Dermis blood vessel endothelial cell (primary cell): ENCODE data around the gene NDOR1. TPM values are rescaled to one million over a fixed set of nuclear protein-coding genes. Genes with fewer than 3 reads are reported as not detected.

ENCODE experiments used
- DNase-seq: peaks from one replicate; pipeline ENCODE4 v3.0.0; 2010
- total RNA-seq: library from RNA; depleted of rRNA; stranded (reverse); fragments of >200 nt; gene quantifications from 2 replicates; pipeline ENCODE4 v1.2.3, GENCODE V29; 2014

Gene NDOR1
- total RNA-seq, result 3.4 and 5.8 TPM in 2 replicates

GRCh38 chr9:137205126-137206069 lies at the start of gene NDOR1, which contains the start of gene TMEM203:
Gene NDOR1, plus strand, starts transcription at chr9:137205700. Its CDS starts 78 bp downstream, at chr9:137205778.
Gene TMEM203, minus strand, starts transcription at chr9:137205648. Its CDS starts 234 bp downstream, at chr9:137205414.
- peak; percentile 91 for DNase-seq

DNA sequence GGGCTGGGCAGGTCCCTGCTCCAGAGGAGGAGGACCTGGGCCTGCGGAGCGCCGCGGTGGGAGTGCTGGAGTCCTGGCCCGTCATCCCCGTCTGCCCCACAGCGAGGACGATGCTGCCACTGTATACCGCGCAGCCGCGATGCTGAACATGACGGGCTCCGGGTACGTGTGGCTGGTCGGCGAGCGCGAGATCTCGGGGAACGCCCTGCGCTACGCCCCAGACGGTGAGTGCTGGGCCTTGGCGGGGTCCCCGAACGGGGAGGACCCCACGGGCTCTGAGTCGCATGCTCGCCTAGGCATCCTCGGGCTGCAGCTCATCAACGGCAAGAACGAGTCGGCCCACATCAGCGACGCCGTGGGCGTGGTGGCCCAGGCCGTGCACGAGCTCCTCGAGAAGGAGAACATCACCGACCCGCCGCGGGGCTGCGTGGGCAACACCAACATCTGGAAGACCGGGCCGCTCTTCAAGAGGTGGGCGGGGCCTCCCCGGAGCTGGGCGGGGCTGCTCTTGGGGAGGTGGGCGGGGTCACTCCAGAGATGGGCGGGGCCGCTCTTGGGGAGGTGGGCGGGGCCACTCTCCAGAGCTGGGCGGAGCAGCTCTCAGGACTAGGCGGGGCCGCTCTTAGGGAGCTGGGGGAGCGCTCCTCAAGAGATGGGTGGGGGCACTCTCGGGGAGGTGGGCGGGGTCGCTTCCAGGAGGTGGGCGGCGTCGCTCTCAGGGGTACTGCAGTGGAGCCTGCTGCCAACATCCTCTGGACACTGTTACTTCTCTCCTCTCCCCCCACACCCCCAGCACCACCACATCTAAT lies 48.7 kb upstream of the NDOR1 start:
- peak; percentile 56 for DNase-seq

DNA sequence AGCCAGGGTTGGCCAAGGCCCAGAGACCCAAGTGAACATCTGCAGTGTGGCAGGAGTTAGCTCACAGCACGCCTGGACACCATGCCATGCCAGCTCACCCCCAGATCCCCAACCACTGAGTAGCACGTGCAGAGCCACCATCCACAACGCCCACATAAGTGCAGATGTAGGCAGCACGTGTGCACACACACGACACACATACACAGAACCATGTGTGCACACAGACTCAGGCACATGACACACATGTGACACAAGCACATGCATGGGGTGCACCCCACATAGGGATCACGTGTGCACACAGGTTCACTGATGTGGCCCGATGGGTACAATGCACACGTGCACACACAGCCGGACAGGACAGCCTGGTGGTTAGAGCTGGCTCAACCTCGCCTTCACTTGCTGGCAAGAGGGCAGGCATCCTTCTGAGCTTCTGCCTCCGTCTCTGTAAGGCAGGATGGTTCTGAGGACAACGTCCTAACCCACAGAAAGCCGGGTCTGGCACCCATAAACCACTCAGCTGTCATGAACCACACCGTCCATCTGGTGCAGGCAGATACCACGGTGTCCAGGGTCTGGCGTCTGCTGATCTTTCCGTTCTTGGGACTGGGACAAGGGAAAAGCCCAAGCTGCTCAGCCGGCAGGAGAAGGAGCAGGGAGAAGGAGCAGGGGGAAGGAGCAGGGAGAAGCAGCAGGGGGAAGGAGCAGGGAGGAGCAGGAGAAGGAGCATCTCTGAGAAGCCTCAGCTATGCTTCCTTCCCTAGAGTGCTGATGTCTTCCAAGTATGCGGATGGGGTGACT lies 47.7 kb upstream of the NDOR1 start:
- no peak for DNase-seq

GRCh38 chr9:137158625-137159024 lies 46.9 kb upstream of the NDOR1 start:
- DNase-seq, result no peak

DNA sequence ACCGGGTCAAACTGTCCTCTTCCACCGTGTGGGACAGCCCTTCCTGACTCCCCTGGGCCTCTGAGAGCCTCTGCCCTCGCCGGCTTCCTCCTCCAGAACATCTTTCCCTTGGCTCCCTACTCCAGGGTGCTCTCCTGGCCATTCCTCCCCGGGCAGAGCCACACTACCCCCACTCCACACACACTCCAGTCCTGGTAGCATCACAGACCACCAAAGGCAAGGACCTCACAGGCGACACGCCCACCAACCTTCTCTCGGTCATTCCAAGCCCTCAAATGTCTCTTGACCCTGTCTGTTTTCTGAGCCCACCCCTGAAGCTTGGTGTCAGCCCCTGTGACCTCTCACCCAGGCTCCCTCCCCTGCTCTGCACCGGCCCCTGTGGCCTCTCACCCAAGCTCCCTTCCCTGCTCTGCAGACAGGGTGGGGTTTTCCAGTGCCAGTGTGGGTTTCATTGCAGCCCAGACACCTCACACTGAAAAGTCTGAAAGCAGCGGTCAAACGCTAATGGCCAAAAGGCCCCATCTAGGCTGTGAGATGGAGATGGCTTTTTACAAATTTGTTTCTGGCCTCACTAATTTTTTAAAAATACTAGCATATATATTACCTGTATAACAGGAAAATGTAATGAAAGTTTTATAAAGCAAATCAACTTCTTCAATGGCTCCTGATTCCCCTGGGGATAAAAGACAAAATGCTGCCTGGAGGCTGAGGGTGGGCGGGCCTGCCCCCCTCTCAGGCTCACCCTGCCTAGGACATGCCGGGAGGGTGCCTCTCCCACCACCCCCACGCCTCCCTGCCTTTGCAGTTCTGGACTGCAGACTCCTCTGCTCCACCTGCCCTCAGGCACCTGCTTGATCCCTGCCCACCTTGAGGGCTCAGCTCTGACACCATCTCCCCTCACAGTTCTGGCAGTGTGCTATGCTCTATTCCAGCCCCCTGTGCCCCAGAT lies 46.1 kb upstream of the NDOR1 start:
- DNase-seq, result no peak

DNA sequence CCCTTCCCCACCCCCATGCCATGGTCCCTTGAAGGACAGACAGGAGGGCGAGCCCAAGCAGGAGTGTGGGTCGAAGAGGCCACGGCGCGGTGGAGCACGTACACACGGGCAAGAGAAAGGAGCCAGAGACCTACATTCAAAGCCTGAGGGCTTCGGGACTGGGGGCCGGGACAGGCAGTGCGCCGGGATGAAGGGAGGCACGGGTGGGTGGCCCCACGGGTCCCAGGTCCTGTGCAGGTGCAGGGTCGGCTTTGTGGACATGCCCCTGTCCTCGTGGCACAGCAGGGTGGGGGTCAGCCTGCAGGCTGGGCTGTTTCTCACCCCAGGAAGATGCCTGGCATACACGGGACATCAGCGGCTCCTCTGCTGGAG lies 45.5 kb upstream of the NDOR1 start:
- no peak for DNase-seq

DNA sequence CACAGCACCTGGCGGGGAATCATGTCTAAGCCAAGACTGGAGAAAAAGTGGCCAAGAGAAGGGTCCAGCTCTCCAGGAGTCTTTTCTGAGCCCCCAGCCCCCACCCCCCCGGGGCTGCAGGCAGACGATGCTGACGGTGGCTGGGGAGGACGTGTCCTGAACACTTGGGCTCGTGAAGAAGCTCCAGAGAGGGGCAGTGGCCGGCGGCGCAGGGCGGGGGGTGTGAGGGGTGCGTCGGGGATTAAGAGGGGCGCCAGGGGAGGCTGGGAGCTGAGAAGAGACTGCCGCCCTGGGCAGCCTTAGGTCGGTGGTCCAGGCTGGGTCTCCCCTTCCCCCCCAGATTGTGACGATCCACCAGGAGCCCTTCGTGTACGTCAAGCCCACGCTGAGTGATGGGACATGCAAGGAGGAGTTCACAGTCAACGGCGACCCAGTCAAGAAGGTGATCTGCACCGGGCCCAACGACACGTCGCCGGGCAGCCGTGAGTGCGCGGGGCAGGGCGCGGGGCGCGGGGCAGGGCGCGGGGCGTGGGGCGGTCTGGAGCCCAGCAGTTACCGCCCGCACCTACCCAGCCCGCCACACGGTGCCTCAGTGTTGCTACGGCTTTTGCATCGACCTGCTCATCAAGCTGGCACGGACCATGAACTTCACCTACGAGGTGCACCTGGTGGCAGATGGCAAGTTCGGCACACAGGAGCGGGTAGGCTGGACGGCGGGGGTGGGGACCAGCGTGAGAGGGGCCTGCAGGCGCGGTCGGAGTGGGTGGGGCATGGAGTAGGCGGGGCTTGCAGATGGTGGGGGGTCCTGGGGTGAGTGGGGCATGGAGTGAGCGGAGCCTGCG lies 44.6 kb upstream of the NDOR1 start:
- DNase-seq, result no peak

DNA sequence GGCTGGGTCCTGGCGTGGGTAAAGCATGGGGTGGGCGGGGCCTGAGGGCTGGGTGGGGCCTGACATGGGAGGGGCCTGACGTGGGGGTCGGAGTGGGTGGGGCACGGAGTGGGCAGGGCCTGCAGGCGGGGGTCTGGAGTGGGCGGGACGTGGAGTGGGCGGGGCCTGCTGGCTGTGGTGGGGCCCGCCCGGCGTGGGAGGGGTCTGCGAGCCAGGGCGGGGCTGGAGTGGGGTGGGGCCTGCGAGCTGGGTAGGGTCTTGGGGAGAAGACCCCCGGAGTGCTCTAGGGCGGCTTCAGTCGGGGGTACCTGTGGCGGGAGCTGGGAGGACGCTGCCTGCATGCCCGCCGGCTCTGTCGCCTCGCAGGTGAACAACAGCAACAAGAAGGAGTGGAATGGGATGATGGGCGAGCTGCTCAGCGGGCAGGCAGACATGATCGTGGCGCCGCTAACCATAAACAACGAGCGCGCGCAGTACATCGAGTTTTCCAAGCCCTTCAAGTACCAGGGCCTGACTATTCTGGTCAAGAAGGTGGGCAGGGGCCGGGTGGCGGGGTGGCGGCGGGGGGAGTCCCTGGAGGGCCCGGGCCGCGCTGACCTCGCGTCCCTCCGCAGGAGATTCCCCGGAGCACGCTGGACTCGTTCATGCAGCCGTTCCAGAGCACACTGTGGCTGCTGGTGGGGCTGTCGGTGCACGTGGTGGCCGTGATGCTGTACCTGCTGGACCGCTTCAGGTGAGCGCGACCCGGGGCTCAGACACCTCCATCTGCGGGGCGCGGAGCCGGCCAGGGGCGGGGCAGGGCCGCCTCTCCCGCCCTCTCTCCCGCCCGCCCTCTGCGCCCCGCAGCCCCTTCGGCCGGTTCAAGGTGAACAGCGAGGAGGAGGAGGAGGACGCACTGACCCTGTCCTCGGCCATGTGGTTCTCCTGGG lies 43.7 kb upstream of the NDOR1 start:
- DNase-seq, result no peak

- peak; percentile 26 for DNase-seq
These were observed 42.8 kb upstream of the NDOR1 start for GRCh38 chr9:137162505-137163364.

DNA sequence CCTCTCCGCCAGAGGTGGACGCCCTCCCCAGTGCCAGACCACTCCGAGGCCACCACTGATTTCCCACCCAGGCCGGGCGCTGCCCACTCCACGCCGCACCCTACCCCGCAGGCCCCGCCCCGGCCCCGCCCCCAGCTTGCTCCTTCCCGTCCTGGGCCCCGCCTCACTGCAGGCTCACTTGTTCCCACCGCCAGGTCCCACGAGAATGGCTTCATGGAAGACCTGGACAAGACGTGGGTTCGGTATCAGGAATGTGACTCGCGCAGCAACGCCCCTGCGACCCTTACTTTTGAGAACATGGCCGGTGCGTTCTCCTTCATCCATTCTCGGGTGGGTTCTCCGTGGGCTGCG lies 42.2 kb upstream of the NDOR1 start:
- peak; percentile 19 for DNase-seq

GRCh38 chr9:137163805-137164204 lies 41.7 kb upstream of the NDOR1 start:
- DNase-seq, result no peak

DNA sequence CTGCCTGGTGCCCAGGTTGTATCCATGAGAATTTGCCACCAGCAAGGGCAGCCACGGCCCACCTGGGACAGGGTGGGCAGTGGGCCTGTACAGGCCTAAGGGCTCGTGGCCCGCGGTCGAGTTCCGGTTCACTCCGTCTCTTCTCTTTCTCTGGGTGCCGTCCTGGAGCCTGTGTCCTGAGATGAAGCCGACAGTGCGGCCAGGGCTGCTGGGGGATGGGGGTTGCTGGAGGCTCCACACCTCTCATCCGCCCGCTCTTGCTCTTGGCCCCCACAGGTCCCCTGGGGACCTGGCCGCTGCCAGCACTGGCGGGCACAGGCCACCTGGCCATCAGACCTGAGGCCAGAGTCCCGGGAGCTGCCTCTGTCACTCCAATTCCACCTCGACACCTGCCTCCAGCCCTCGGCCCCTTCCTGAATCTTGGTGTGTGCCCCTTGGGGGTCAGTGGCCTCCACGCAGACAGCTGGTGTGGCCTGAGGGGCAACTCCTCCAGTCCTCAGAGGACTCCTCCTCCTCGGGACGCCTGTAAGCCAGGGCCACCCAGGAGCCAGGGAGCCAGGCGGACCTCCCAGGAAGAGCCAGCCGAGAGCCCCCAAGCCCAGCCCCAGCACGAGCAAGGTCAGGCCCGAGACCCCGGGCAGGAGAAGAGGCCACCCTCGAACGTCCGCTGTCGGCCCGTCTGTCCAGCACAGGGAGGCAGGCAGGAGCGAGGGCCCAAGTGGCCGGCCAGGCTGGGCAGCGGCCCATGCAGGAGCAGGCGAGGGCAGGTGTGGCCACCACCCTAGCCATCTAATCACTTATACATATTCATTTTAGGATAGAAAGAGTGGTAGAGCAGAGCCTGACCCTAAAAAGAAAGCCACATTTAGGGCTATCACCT lies 40.9 kb upstream of the NDOR1 start:
- no peak for DNase-seq

DNA sequence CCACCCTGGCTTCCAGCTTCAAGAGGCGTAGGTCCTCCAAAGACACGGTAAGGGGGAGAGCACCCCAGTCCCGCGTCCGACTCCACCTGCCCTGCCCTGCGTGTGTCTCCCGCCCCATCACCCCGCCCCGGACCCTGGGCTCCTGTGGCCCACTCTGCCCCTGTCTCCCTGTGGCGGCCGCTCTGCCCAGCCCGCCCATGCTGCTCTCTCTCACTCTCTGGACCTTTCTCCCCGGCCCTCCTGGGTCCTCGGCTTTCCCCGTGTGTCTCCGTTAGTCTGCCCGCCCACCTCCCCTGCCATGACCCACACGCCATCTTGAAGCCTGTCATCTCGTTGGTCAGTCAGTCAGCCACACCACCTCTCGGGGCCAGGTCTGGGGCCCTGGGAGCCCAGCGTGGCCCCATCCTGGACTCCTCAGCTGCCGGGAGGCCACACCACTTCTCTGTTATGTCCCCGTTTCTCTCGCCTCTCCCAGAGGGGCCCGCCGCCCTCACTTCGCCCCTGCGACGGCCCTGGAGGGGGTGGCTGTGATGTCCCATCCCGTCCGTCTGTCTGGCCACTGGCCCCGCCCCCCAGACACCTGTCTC lies 40.2 kb upstream of the NDOR1 start:
- DNase-seq, result no peak

- no peak for DNase-seq
These were observed 38.9 kb upstream of the NDOR1 start for GRCh38 chr9:137166380-137167229.

DNA sequence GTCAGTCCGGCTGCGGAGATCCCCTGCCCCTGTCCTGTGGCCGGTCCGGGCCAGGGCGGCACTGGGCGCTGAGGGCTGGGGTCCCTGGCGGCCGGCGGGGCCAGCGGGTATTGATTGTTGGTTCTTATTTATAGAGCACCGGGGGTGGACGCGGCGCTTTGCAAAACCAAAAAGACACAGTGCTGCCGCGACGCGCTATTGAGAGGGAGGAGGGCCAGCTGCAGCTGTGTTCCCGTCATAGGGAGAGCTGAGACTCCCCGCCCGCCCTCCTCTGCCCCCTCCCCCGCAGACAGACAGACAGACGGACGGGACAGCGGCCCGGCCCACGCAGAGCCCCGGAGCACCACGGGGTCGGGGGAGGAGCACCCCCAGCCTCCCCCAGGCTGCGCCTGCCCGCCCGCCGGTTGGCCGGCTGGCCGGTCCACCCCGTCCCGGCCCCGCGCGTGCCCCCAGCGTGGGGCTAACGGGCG lies 38.2 kb upstream of the NDOR1 start:
- no peak for DNase-seq
